ENCODE data around the gene RPTOR. TPM values are rescaled to one million over a fixed set of nuclear protein-coding genes. Genes with fewer than 3 reads are reported as not detected.

The RPTOR gene
- polyA plus RNA-seq, 1 donor from 2014 or later = 8.0 TPM

- H3K27me3 ChIP-seq (ENCODE audit: insufficient read depth, low read depth, low read length) = no peaks in the 10 kb centered on the region
- H3F3A ChIP-seq (ENCODE audit: insufficient read depth, low read length, poor library complexity, severe bottlenecking) = no peaks in the 10 kb centered on the region
- no peaks in the 10 kb centered on the region for H3K36me3 ChIP-seq (ENCODE audit: insufficient read depth, low read length)
- H3K9me3 ChIP-seq (ENCODE audit: low read length) = no peaks in the 10 kb centered on the region
- no peaks in the 10 kb centered on the region for H3K79me2 ChIP-seq (replicated peaks; ENCODE audit: insufficient read depth, low read length)
- no peak overlapping the region for H3K4me3 ChIP-seq (ENCODE audit: low read length)
- no peak overlapping the region for H3K27ac ChIP-seq (ENCODE audit: low read length)
- H4K20me1 ChIP-seq (ENCODE audit: insufficient read depth) = no peaks in the 10 kb centered on the region
- H3K4me2 ChIP-seq (ENCODE audit: low read length) = no peak overlapping the region
- H3K9me2 ChIP-seq (ENCODE audit: insufficient read depth, low read length) = no peaks in the 10 kb centered on the region
- H3K9ac ChIP-seq (ENCODE audit: low read length) = no peak overlapping the region
- TF ChIP-seq POLR2AphosphoS5 (IDR thresholded peaks at IDR 0.05) = no peak
- no peak for TF ChIP-seq TAF1 (IDR thresholded peaks at IDR 0.05; ENCODE audit: low read depth)
- TF ChIP-seq MXI1 (conservative IDR thresholded peaks at IDR 0.05; ENCODE audit: poor library complexity, severe bottlenecking) = no peak
- no peak for TF ChIP-seq REST (IDR thresholded peaks at IDR 0.05; ENCODE audit: borderline replicate concordance)
- TF ChIP-seq SMC3 (conservative IDR thresholded peaks at IDR 0.05; ENCODE audit: poor library complexity) = no peak
- no peak for TF ChIP-seq EZH2 (IDR thresholded peaks at IDR 0.05; ENCODE audit: borderline replicate concordance, insufficient read depth, low read length, poor library complexity, severe bottlenecking)
- TF ChIP-seq EP300 (conservative IDR thresholded peaks at IDR 0.05; ENCODE audit: poor library complexity, severe bottlenecking) = no peak
- no peak for TF ChIP-seq CTCF (IDR thresholded peaks at IDR 0.05; ENCODE audit: poor library complexity, severe bottlenecking)
- no peak for TF ChIP-seq RAD21 (conservative IDR thresholded peaks at IDR 0.05)
- no peak overlapping the region for H2AFZ ChIP-seq (ENCODE audit: low read depth, low read length)
Measured at GRCh38 chr17:80747469-80747868, 202.8 kb downstream of the RPTOR start.

GRCh38 chr17:80749611-80750010 lies 205.0 kb downstream of the RPTOR start:
- Histone ChIP-seq H3K79me2 (replicated peaks; ENCODE audit: insufficient read depth, low read length) (no peaks in the 10 kb centered on the region), H4K20me1 (ENCODE audit: insufficient read depth) (no peaks in the 10 kb centered on the region), H3K27ac (ENCODE audit: low read length) (no peak overlapping the region), H3K9ac (ENCODE audit: low read length) (no peak overlapping the region), H3K9me2 (ENCODE audit: insufficient read depth, low read length) (no peaks in the 10 kb centered on the region), H3K4me2 (ENCODE audit: low read length) (no peak overlapping the region), H3K27me3 (ENCODE audit: insufficient read depth, low read depth, low read length) (no peaks in the 10 kb centered on the region), H3K4me3 (ENCODE audit: low read length) (no peak overlapping the region), H3F3A (ENCODE audit: insufficient read depth, low read length, poor library complexity, severe bottlenecking) (no peaks in the 10 kb centered on the region), H3K36me3 (ENCODE audit: insufficient read depth, low read length) (no peaks in the 10 kb centered on the region), H2AFZ (ENCODE audit: low read depth, low read length) (no peak overlapping the region), H3K9me3 (ENCODE audit: low read length) (no peaks in the 10 kb centered on the region)
- TF ChIP-seq POLR2AphosphoS5 (IDR thresholded peaks at IDR 0.05) = no peak
- TF ChIP-seq SMC3 (conservative IDR thresholded peaks at IDR 0.05; ENCODE audit: poor library complexity) = no peak
- no peak for TF ChIP-seq TAF1 (IDR thresholded peaks at IDR 0.05; ENCODE audit: low read depth)
- no peak for TF ChIP-seq MXI1 (conservative IDR thresholded peaks at IDR 0.05; ENCODE audit: poor library complexity, severe bottlenecking)
- no peak for TF ChIP-seq RAD21 (conservative IDR thresholded peaks at IDR 0.05)
- TF ChIP-seq CTCF (IDR thresholded peaks at IDR 0.05; ENCODE audit: poor library complexity, severe bottlenecking) = no peak
- TF ChIP-seq REST (IDR thresholded peaks at IDR 0.05; ENCODE audit: borderline replicate concordance) = no peak
- no peak for TF ChIP-seq EZH2 (IDR thresholded peaks at IDR 0.05; ENCODE audit: borderline replicate concordance, insufficient read depth, low read length, poor library complexity, severe bottlenecking)
- TF ChIP-seq EP300 (conservative IDR thresholded peaks at IDR 0.05; ENCODE audit: poor library complexity, severe bottlenecking) = no peak
